Osteoblast (primary cell): ENCODE results near the gene PADI3. TPM values are rescaled to one million over a fixed set of nuclear protein-coding genes. Genes with fewer than 3 reads are reported as not detected.

Experiments
- DNase-seq: peaks from one replicate; pipeline ENCODE4 v3.0.0; 2011; ENCODE audit warnings: low spot score, mixed read lengths; ENCODE audit not compliant: insufficient read length; ENCODE audit errors: missing footprints
- H2AFZ ChIP-seq: 2 replicates; pipeline ENCODE4 v1.6.0; 2011; ENCODE audit warnings: mild to moderate bottlenecking, low read length
- H3K27ac ChIP-seq: 2 replicates; pipeline ENCODE4 v1.5.1; 2011; ENCODE audit warnings: mild to moderate bottlenecking, low read depth, low read length, moderate library complexity
- H3K27me3 ChIP-seq: 2 replicates; pipeline ENCODE4 v1.6.0; 2012; ENCODE audit warnings: mild to moderate bottlenecking, control low read depth, inconsistent platforms, low read length, moderate library complexity; ENCODE audit not compliant: insufficient read depth
- H3K36me3 ChIP-seq: 2 replicates; pipeline ENCODE4 v1.5.1; 2011; ENCODE audit warnings: mild to moderate bottlenecking, low read length, control low read depth, moderate library complexity; ENCODE audit not compliant: insufficient read depth
- H3K4me1 ChIP-seq: 2 replicates; pipeline ENCODE4 v1.5.1; 2011; ENCODE audit warnings: mild to moderate bottlenecking, low read length, control low read depth, moderate library complexity; ENCODE audit not compliant: insufficient read depth
- H3K4me2 ChIP-seq: 2 replicates; pipeline ENCODE4 v1.6.0; 2011; ENCODE audit warnings: mild to moderate bottlenecking, low read length; ENCODE audit not compliant: insufficient read depth
- H3K4me3 ChIP-seq: fragments of 200-600 bp; sonication (generic); 3 replicates; pipeline ENCODE4 v1.5.1; 2012; ENCODE audit warnings: mild to moderate bottlenecking, low read length, inconsistent platforms; ENCODE audit not compliant: insufficient read depth
- H3K79me2 ChIP-seq: 2 replicates; pipeline ENCODE4 v1.6.0; 2012; ENCODE audit warnings: mild to moderate bottlenecking, low read length, control low read depth, inconsistent platforms; ENCODE audit not compliant: insufficient read depth
- H3K9me3 ChIP-seq: 2 replicates; pipeline ENCODE4 v1.5.1; 2011; ENCODE audit warnings: low read depth, low read length, control low read depth
- H4K20me1 ChIP-seq: 2 replicates; pipeline ENCODE4 v1.6.0; 2012; ENCODE audit warnings: mild to moderate bottlenecking, low read length, control low read depth; ENCODE audit not compliant: insufficient read depth
- total RNA-seq: library from RNA; depleted of rRNA; stranded (reverse); fragments of >200 nt; gene quantifications from 2 replicates; pipeline ENCODE4 v1.2.3, GENCODE V29; 2012
- TF ChIP-seq, protein P1 (sequence below): IDR thresholded peaks from 2 replicates; pipeline ENCODE4 v1.5.1; 2011; ENCODE audit warnings: mild to moderate bottlenecking, low read depth, low read length, moderate library complexity; ENCODE audit errors: extremely low read depth

Gene PADI3
- total RNA-seq, 1 donor: not detected

DNA sequence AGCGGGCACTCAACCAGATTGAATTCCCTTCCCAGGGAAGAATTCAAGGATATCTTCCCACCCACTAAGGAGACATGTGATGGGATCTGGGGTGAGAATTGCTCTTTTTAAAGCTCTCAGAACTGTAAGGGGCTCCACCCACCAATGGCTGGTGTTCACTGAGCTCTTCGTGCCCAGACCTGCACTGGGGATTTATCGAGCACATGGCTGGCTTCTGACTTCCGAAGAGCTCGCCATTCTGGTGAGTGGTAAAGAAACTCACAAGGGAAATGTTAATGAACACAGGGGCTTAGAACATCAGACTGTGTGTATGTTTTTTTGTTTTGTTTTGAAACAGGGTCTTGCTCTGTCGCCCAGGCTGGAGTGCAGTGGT lies 9.8 kb downstream of the PADI3 start:
- Histone ChIP-seq H3K4me3 (no peak overlapping the region), H4K20me1 (no peaks in the 10 kb centered on the region), H2AFZ (no peak overlapping the region), H3K4me1 (peaks cover 8% of the 10 kb centered on the region), H3K27me3 (peaks cover 23% of the 10 kb centered on the region), H3K79me2 (no peaks in the 10 kb centered on the region), H3K4me2 (no peak overlapping the region), H3K27ac (no peak overlapping the region), H3K9me3 (no peaks in the 10 kb centered on the region), H3K36me3 (no peaks in the 10 kb centered on the region)
- peak; percentile 13 for DNase-seq
- TF ChIP-seq, protein P1, sequence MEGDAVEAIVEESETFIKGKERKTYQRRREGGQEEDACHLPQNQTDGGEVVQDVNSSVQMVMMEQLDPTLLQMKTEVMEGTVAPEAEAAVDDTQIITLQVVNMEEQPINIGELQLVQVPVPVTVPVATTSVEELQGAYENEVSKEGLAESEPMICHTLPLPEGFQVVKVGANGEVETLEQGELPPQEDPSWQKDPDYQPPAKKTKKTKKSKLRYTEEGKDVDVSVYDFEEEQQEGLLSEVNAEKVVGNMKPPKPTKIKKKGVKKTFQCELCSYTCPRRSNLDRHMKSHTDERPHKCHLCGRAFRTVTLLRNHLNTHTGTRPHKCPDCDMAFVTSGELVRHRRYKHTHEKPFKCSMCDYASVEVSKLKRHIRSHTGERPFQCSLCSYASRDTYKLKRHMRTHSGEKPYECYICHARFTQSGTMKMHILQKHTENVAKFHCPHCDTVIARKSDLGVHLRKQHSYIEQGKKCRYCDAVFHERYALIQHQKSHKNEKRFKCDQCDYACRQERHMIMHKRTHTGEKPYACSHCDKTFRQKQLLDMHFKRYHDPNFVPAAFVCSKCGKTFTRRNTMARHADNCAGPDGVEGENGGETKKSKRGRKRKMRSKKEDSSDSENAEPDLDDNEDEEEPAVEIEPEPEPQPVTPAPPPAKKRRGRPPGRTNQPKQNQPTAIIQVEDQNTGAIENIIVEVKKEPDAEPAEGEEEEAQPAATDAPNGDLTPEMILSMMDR: no peak

DNA sequence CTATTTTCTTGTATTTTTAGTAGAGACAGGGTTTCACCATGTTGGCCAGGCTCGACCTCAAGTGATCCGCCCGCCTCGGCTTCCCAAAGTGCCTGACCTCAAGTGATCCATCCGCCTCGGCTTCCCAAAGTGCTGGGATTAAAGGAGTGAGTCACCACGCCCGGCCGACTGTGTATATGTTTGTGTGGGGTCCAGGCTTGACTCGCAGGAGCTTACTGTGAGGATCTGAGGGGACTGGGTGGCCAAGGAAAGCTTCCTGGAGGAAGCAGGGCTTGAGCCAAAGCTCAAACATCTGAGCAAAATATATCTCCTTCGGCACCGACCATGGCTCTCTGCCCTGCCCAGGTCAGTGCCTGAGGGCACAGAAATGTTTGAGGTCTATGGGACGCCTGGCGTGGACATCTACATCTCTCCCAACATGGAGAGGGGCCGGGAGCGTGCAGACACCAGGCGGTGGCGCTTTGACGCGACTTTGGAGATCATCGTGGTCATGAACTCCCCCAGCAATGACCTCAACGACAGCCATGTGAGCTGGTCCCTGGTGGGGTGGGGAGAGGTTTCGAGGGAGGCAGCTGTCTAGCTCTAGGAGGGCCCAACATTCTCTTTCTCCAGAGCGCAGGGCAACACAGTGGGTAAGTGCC lies 10.5 kb downstream of the PADI3 start:
- DNase-seq: peak; percentile 89
- Histone ChIP-seq H2AFZ (peak overlapping the region; percentile 15), H3K4me1 (peaks cover 8% of the 10 kb centered on the region), H4K20me1 (no peaks in the 10 kb centered on the region), H3K4me3 (no peak overlapping the region), H3K9me3 (no peaks in the 10 kb centered on the region), H3K27me3 (peaks cover 25% of the 10 kb centered on the region), H3K27ac (no peak overlapping the region), H3K79me2 (no peaks in the 10 kb centered on the region), H3K4me2 (no peak overlapping the region), H3K36me3 (no peaks in the 10 kb centered on the region)
- TF ChIP-seq, protein P1: no peak

DNA sequence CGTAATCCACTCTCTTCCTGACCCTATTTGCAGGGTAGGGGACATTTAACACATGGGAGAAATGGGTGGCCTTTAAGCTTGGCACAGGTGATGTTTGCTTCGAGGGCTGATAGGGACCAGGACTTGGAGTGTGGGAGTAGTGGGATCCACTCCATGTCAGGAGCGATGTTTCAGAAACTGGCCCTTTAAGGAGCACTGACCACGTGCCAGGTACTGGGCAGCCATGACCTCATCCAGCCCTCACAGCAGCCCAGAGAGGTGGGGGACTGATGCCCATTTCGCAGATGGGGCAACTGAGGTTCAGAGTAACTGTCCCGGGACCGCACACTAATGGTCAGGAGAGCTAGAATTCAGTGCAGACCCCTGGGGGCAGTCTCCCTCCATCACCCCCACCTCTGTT lies 11.4 kb downstream of the PADI3 start:
- TF ChIP-seq, protein P1: no peak
- peaks cover 8% of the 10 kb centered on the region for H3K4me1 ChIP-seq
- no peak overlapping the region for H3K27ac ChIP-seq
- H3K79me2 ChIP-seq: no peaks in the 10 kb centered on the region
- no peak overlapping the region for H3K4me2 ChIP-seq
- no peak overlapping the region for H3K4me3 ChIP-seq
- H4K20me1 ChIP-seq: no peaks in the 10 kb centered on the region
- H3K36me3 ChIP-seq: no peaks in the 10 kb centered on the region
- peak; percentile 76 for DNase-seq
- H3K9me3 ChIP-seq: no peaks in the 10 kb centered on the region
- H3K27me3 ChIP-seq: peaks cover 25% of the 10 kb centered on the region
- H2AFZ ChIP-seq: no peak overlapping the region

DNA sequence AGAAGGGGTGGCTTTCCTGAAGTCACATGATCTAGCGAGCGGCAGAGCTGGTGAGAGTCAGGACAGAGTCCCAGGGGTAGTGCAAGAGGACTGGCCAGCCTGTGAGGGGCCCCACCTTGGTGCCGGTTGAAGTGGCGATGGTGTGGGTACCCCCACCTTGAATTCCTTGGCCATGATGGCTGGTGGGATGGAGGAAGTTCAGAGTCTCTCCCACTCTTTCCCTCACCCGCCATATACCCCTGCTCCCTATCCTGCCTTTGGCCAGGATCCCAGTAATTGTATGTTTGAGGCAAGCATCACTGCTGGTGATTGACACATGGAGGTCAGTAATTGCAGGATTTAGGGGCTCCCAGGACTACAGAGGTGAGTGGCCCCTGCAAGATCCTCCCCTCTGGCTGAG lies 11.8 kb downstream of the PADI3 start:
- Histone ChIP-seq H3K36me3 (no peaks in the 10 kb centered on the region), H2AFZ (no peak overlapping the region), H3K9me3 (no peaks in the 10 kb centered on the region), H3K27me3 (peaks cover 25% of the 10 kb centered on the region), H3K4me1 (peaks cover 8% of the 10 kb centered on the region), H4K20me1 (no peaks in the 10 kb centered on the region), H3K27ac (no peak overlapping the region), H3K4me2 (no peak overlapping the region), H3K4me3 (no peak overlapping the region), H3K79me2 (no peaks in the 10 kb centered on the region)
- TF ChIP-seq, protein P1: no peak
- DNase-seq: peak; percentile 53
